GM12801 (cell line): ENCODE data around the gene YAF2.

Experiments used
- TF ChIP-seq, protein P1 (sequence below): IDR thresholded peaks from one replicate; pipeline ENCODE4 v1.5.1; 2011; ENCODE audit warnings: control low read depth; ENCODE audit not compliant: insufficient read length; ENCODE audit errors: extremely low read depth

YAF2 gene

DNA sequence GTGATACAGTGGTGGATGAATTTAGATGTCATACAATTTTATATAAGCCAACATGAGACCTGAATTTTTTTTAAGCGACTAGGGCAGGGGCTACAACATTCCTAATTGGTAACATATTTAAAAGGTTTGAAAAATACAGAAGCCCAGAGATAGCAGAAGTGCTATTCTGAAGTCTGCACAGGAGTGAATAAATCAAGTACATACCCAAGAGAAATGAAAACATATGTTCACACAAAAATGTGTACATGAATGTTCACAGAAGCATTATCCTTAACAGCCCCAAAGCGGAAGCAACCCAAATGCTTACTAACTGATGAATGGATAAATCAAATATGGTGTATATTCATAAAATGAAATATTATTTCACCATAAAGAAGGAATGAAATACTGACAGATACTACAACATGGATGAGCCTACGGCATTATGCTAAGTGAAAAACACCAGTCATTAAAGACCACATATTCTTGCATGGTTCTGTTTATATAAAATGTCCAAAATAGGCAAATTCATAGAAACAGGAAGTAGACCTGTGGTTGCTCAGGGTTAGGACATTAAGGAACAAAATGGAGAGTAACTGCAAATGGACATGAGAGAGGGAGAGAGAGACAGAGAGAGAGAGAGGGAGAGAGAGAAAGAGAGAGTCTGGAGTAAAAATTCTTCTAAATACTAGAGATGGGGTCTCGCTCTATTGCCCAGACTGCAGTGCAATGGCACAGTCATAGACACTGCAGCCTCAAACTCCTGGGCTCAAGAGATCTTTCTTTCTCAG, 65.4 kb downstream of the YAF2 start:
- TF ChIP-seq, protein P1, sequence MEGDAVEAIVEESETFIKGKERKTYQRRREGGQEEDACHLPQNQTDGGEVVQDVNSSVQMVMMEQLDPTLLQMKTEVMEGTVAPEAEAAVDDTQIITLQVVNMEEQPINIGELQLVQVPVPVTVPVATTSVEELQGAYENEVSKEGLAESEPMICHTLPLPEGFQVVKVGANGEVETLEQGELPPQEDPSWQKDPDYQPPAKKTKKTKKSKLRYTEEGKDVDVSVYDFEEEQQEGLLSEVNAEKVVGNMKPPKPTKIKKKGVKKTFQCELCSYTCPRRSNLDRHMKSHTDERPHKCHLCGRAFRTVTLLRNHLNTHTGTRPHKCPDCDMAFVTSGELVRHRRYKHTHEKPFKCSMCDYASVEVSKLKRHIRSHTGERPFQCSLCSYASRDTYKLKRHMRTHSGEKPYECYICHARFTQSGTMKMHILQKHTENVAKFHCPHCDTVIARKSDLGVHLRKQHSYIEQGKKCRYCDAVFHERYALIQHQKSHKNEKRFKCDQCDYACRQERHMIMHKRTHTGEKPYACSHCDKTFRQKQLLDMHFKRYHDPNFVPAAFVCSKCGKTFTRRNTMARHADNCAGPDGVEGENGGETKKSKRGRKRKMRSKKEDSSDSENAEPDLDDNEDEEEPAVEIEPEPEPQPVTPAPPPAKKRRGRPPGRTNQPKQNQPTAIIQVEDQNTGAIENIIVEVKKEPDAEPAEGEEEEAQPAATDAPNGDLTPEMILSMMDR: no peak

DNA sequence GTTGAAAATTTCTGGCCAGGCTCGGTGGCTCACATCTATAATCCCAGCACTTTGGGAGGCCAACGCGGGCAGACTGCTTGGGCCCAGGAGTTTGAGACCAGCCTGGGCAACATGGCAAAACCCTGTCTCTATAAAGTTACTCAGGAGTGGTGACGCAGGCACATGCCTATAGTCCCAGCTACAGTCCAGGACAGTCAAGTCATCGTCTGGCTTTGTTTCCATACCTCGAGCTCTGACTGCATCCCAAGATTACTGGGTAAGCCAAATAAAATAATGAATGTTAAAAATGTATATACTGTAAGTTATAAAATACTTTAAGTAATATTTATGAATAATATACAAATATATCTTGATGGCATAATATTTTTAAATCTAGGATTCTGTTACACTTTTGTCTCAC, 70.3 kb downstream of the YAF2 start:
- TF ChIP-seq, protein P1: no peak

DNA sequence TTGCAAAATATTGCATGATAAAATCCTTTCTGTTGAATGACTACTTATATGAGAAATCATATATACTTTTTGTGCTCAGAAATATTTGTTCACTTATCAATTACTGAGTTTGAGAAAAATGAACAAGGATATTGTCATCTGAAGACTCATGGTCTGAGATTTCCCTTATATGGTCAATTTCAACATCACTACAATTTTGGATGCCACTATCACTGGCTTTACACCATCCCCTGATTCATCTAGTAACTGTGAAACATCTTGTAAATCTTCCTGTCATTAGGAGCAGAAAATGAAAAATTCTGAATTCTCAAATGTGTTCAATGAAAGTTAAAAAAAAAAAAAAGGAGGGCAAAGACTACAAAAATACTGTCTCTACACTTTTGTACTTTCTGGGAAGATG, 71.5 kb downstream of the YAF2 start:
- TF ChIP-seq, protein P1: no peak

DNA sequence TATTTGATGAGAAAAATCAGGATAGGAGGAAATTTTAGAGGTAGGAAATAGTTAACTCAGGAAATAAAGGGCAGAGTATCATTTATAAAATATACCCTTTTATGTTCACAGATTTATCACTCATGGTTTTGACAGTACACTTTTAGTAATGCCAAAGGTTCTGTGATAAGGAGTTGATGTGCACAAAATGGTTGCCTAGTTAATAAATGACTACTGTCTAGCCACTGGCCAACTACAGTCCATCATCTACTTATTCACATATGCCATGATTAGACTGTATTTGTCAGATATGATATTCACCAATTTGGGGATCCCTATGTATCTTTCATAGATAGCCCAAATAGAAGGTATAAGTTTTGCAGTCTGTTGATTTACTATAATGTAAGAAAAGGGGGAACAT, 74.1 kb downstream of the YAF2 start:
- TF ChIP-seq, protein P1: no peak

DNA sequence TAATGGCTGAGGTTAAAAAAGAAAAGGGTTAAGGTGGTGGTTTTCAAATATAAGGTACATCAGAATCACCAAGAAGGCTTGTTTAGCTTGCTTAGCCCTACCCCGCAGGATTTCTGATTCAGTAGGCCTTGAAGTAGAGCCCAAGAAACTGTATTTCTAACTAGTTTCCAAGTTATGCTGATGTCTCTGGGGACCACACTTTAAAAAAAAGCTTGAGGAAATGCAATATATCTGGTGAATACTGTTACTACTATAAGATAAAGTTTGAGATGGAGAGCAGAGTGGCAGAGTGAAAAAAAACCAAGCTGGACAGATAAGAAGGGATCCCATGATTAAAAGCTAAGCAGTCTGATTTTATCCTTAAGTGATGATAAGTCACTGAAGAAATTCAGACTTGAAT, 75.1 kb downstream of the YAF2 start:
- TF ChIP-seq, protein P1: no peak

DNA sequence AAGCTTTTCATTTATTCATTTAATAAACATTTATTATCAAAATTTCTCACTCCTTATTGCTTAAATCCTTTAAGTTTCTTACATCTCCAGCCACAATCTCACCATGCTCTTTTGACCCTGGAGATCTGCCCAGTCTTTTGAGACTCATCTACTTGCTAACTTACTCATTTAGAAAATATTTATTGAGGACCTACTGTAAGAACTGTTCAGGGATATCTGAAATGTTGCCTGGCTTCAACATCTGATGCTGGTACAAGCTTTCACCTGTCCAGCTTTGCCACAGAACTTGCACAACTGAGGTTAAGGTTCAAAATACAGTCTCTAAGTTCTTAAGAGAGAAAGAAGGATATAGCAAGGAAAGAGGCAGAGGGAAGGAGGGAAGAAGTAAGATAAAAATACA, 75.9 kb downstream of the YAF2 start:
- TF ChIP-seq, protein P1: no peak

DNA sequence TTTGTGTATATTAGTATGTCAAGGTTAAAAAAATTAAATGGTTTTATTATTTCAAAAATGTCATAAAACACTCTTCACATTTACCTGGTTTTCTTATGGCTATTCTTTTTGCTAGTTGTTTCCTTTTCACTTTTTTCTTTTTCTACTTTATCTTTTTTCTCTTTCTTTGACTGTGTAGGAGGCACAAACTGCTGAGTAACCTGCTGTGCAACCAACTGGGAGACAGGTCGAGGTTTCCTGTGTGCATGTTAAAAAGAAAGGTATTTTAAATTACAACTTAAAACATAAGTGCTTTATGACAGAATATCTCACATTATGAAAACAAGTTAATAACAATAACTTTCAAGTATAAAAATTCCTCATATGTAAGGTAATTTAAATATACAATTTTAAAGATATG, 76.5 kb downstream of the YAF2 start:
- TF ChIP-seq, protein P1: no peak
